H1 (cell line): ENCODE data around the gene PHACTR1.

Experiments used
- ASH2L ChIP-seq: fragments of 200-600, 300-600 bp; sonication (generic); IDR thresholded peaks from one replicate; pipeline ENCODE4 v1.7.1; 2017; ENCODE audit warnings: low read length
- BCL11A ChIP-seq, 2 experiments: IDR thresholded peaks; one replicate each; pipeline ENCODE4 v1.6.1; 2011; ENCODE audit warnings: low read depth in 2 of 2, low read length in 2 of 2, mild to moderate bottlenecking in 2 of 2
- BRCA1 ChIP-seq: IDR thresholded peaks from 2 replicates; pipeline ENCODE4 v1.6.1; 2012; ENCODE audit warnings: low read depth, low read length, improper control_type of control experiment
- CTCF ChIP-seq, 3 experiments: IDR thresholded peaks; 1 replicate in 2 of 3; 2 replicates in 1 of 3; pipeline versions ENCODE4 v1.5.1 to v1.6.1; 2011; ENCODE audit warnings: low read length in 3 of 3, mild to moderate bottlenecking in 3 of 3, inconsistent platforms in 2 of 3, low read depth in 1 of 3, moderate library complexity in 1 of 3; ENCODE audit not compliant: insufficient read depth in 1 of 3; ENCODE audit errors: control extremely low read depth in 1 of 3
- E2F6 ChIP-seq: IDR thresholded peaks from 2 replicates; pipeline ENCODE4 v1.6.1; 2012; ENCODE audit warnings: inconsistent platforms
- MAX ChIP-seq: IDR thresholded peaks from 2 replicates; pipeline ENCODE4 v1.6.1; 2012; ENCODE audit warnings: inconsistent platforms
- POLR2A ChIP-seq, 2 experiments: IDR thresholded peaks; 1 replicate in 1 of 2; 2 replicates in 1 of 2; pipeline ENCODE4 v1.6.1; 2011; ENCODE audit warnings: low read depth in 2 of 2, low read length in 2 of 2, mild to moderate bottlenecking in 2 of 2; ENCODE audit errors: control extremely low read depth in 1 of 2
- RAD21 ChIP-seq, 2 experiments: IDR thresholded peaks in 1 of 2; conservative IDR thresholded peaks in 1 of 2; 2 replicates each; pipeline ENCODE4 v1.6.1; 2011; ENCODE audit warnings: low read depth in 2 of 2, low read length in 2 of 2, improper control_type of control experiment in 1 of 2, inconsistent platforms in 1 of 2, mild to moderate bottlenecking in 1 of 2, moderate library complexity in 1 of 2
- SP2 ChIP-seq: IDR thresholded peaks from 2 replicates; pipeline ENCODE4 v1.6.1; 2012; ENCODE audit warnings: mild to moderate bottlenecking, low read length, inconsistent platforms
- ZNF274 ChIP-seq: IDR thresholded peaks from 2 replicates; pipeline ENCODE4 v1.7.0; 2012; ENCODE audit warnings: low read length, borderline replicate concordance; ENCODE audit errors: extremely low read depth

GRCh38 chr6:13156381-13156780, 439.8 kb downstream of the PHACTR1 start:
- no peak for TF ChIP-seq SP2
- no peak for TF ChIP-seq BRCA1
- TF ChIP-seq BCL11A (IDR thresholded peaks at IDR 0.05; ENCODE audit: low read depth in 2 of 2, low read length in 2 of 2), result no peak
- no peak for TF ChIP-seq ZNF274
- no peak for TF ChIP-seq CTCF (IDR thresholded peaks at IDR 0.05; ENCODE audit: control extremely low read depth in 1 of 3, insufficient read depth in 1 of 3, low read depth in 1 of 3, low read length in 3 of 3)
- no peak for TF ChIP-seq POLR2A (IDR thresholded peaks at IDR 0.05; ENCODE audit: control extremely low read depth in 1 of 2, low read depth in 2 of 2, low read length in 2 of 2)
- TF ChIP-seq RAD21 (IDR thresholded peaks at IDR 0.05 in 1 of 2, conservative IDR thresholded peaks at IDR 0.05 in 1 of 2; ENCODE audit: low read depth in 2 of 2, low read length in 2 of 2), result no peak
- TF ChIP-seq E2F6, result no peak
- no peak for TF ChIP-seq MAX
- no peak for TF ChIP-seq ASH2L
